Measurements from ENCODE around the gene GPR153.
"Not testable (repeated sequence)": the region's sequence is repeated elsewhere in the genome, so short reads cannot be mapped to it uniquely, and the experiment has no call there.

GPR153 gene

GRCh38 chr1:6221210-6221784 lies 39.6 kb downstream of the GPR153 start:
- DNase-seq = no peak

GRCh38 chr1:6220236-6220635 lies 40.7 kb downstream of the GPR153 start:
- DNase-seq = no peak

DNA sequence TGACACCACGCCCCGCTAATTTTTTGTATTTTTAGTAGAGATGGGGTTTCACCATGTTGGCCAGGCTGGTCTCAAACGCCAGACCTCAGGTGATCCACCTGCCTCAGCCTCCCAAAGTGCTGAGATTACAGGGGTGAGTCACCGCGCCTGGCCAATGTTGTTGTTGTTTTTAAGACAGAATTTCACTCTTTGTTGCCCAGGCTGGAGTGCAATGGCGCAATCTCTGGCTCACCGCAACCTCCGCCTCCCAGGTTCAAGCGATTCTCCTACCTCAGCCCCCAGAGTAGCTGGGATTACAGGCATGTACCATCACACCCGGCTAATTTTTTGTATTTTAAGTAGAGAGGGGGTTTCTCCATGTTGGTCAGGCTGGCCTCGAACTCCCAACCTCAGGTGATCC lies 41.3 kb downstream of the GPR153 start:
- not testable (repeated sequence) for DNase-seq

DNA sequence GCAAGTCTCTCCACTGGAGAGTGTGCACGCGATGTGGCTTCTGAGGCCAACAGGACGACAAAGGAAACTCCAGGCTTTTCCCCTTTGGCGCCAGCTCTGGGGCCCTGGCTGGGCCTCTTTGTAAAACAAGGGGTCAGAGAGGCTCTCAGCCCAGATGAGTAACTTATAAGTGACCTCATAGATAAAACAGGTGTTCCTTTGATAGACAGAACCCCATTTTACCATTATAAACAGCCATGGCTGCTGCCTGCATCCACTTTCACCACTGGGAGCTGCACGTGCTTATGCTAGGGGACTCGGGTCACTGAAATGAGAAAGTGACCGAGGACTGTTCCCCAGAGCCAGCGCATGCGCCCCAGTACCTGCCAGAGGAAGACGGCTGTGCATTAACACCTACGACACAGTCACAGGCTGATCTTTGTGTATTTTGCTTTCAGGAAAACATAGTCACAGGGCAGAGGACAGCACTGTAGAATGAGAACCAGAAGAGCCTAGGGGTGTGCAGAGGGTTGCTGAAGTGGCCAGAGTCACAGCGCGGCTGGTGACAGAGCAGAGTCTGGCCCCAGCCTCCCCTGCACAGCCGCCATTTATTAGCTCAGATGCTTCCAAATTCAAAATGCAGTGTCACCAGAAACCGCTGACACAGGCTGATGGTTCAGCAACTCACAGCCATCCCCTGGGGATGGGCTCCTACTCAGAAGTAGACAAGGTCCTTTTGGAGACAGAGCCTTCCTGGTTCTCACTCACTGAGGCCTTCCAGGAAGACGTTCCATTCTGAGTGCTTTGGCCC lies 42.3 kb downstream of the GPR153 start:
- no peak for DNase-seq

DNA sequence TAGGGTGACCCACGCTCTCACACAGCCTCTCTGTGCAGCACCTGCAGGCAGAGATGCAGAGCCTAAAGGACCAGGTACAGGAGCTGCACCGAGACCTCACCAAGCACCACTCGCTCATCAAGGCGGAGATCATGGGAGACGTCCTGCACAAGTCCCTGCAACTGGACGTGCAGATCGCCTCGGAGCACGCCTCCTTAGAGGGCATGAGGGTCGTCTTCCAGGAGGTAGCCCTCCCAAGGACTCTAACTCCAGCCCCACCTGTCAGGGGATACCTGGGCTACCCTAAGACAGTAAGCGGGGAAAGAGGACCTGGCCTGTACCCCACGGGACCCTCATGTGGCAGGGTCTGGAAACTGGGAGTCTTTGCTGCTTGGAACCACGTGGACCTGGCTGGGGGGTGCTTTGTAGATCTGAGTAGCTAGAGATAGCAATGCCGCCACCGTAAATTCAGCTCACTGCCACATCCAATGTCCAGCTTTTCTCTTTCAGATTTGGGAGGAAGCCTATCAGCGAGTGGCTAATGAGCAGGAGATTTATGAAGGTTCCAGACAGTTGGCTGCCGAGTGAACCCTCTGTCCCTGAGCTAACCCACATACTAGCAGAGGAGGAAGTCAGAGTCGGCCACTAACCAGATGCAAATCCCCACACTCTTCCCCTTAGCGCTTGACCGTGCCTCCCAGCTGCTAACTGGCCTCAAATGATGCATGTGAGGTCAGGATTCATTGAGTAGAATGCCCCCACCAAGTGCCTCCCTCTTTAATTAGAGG lies 48.5 kb downstream of the GPR153 start:
- no peak for DNase-seq

DNA sequence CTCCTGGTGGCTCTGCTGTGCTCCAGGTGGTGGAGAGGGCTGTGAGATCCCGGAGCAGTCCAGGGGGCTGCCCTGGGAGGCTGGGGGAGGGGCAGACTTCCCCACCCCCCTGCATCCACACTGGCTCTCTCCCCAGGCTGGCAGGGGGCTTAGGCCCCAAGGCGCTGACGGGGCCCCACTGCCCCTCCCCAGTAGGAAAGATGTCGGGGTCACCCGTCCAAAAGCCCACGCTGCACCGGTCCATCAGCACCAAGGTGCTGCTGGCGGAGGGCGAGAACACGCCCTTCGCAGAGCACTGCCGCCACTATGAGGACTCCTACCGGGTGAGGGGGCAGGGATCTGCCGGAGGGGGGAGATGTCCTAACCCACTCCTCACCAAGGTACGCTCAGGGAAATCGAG lies 49.2 kb downstream of the GPR153 start:
- no peak for DNase-seq

- DNase-seq = no peak
Observed at GRCh38 chr1:6210591-6211355, 50.1 kb downstream of the GPR153 start.

GRCh38 chr1:6209661-6210580 lies 51.0 kb downstream of the GPR153 start:
- DNase-seq = no peak

- DNase-seq = no peak
Observed at GRCh38 chr1:6208723-6209660, 51.9 kb downstream of the GPR153 start.

- DNase-seq = no peak
Observed at GRCh38 chr1:6207921-6208320, 53.0 kb downstream of the GPR153 start.

- no peak for DNase-seq
Observed at GRCh38 chr1:6207075-6207885, 53.6 kb downstream of the GPR153 start.

GRCh38 chr1:6206520-6206855 lies 54.4 kb downstream of the GPR153 start:
- DNase-seq = no peak

GRCh38 chr1:6205849-6206519 lies 54.9 kb downstream of the GPR153 start, which contains the start of gene RNF207:
RNF207 (plus strand) TSS chr1:6206119; CDS start chr1:6206536, 417 bp downstream.
- no peak for DNase-seq

- no peak for DNase-seq
Observed at GRCh38 chr1:6202256-6202655, 58.6 kb downstream of the GPR153 start.

DNA sequence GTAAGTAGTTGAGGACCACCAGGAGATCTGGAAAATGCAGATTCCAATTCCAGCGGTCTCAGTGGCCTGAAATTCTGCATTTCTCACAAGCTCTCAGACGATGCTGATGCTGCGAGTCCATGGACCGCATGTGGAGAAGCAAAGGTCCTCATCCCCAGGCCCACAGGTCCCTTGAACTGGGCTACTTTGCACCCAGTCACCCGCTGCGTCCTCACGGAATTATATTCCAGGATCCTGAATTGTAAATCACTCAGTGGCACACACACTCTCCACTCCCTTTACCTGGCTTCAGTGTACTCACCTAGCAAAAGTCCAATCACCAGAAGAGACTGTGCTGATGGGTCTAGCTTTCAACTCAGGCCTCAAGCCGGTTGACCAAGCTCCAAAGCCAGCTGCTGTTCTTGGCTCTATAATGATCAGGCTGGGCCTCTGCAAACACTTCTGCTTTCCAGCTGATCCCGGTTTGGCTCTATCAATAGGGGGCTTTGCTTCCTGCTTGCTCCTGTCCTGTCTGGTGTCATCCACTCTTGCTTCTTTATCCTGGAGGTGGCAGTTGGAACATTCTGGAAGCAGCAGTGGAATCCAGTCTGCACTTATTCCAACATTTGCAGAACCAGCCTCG lies 60.6 kb downstream of the GPR153 start:
- DNase-seq = no peak

DNA sequence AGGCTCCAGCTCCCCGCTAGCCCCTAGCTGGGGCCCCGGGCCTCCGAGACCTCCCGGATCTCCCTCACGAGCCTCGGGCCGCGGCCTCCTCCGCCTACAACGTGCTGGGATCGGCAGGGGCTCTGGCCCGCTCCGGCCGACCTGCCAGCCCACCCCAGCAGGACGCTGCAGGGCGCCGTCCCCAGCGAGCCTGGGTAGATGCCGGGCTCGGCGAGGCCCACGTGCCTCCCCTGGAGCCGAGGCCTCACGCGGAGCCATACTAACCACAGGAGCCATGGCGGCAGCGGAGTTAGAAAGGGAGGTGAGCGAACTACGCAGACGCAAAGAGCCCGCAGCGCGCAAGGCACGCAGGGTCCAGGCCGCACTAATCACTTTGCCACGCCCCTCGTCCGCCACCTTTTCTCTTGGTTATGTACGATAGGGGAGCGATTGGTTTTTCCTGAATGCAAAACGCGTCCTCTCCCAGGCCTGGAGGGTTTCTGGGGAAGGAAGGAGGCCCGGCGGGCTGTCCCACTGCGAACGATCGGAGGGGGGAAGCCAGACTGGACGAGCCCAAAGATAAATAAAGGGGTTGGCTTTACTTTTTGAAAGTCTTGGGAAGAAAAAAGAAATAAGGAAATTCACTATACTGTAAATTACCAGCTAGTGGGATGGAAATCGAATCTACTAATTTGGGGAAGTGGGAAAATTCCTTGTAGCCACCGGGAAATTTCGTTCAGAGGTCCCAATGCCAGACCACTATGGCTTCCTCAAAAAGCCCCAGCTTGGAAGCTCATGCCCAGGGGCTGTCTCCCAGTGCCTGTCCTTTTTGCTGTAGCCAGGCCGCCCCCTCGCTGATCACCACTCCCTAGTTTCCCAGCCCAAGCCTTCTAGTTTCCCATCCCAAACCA lies 61.4 kb downstream of the GPR153 start, which contains the start of gene RPL22:
RPL22 (minus strand) TSS at position 298 of the 890 bp plus-strand sequence; CDS start at position 276, 22 bp downstream.
- peak; percentile 98 for DNase-seq

- no peak for DNase-seq
Observed at GRCh38 chr1:6198646-6199297, 62.1 kb downstream of the GPR153 start.

Measured in GDM1 (cell line).